Esophagus mucosa (tissue), 1 donor: ENCODE data around the gene PVR. TPM values are rescaled to one million over a fixed set of nuclear protein-coding genes. Genes with fewer than 3 reads are reported as not detected.
A peak's percentile ranks its signal among the peaks of the same experiment; 100 is the strongest.
"Not testable (repeated sequence)": the region's sequence is repeated elsewhere in the genome, so short reads cannot be mapped to it uniquely, and the experiment has no call there.

ENCODE experiments used
- ATAC-seq: fragments of 200-7000 bp; cut with Tn5 transposase; one replicate; pipeline ENCODE4 v1.9.1; 2020
- total RNA-seq: library from RNA; stranded (reverse); gene quantifications from one replicate; pipeline ENCODE4 v1.2.4, GENCODE V29; 2023
- donor health status: DM: yes; HTN: yes; CAD: no.

Gene PVR
- total RNA-seq, 1 donor from 2014 or later, result 11.8 TPM

- ATAC-seq, result no peak
These were observed 1.8 kb downstream of the PVR start for GRCh38 chr19:44645407-44646048.

DNA sequence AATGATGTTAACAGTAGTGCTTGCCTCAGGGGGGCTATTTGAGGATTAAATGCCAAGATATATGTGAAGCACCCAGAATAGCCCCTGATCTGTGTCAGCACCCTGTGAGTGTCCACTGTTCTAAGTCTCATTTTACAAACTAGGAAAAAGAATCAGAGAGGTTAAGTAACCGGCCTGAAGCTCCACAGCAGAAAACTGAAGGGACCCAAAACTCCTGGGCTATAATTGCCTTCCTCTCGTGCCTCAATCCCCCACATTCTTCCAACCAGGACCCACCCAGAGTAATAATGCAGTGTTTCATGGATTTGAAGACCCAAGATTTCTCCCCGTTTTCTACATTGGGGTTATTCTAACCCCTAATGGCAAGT lies 2.3 kb downstream of the PVR start:
- no peak for ATAC-seq

- ATAC-seq, result no peak
These were observed 3.4 kb downstream of the PVR start for GRCh38 chr19:44647144-44647543.

DNA sequence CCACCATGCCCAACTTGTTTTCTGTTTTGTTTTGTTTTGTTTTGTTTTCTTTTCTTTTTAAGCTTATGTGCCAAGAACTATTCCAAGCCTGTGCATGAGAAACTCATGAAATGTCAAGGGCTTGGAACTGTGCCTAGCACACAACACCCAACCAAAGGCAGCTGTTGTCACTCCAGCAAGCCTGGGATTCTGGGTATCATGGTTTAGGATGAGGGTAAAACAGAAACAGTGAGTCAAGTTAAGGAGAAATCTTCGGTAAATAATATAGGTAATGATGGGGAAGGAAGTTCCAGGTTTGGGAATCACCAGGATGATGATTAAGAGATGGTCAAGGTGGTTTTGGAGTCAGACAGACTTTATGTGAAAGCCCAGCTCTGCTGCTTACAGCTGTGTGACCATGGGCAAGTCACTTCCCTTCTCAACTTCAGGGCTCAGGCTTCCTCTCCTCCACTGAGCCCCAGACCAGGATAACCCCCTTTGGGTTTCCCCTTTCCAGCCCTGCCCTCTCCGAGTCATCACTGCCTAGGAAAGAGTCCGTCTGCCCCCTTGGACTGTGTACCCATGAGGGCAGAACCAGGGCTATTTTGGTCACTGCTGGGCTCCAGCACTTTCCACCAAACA lies 5.0 kb downstream of the PVR start:
- ATAC-seq, result no peak

- no peak for ATAC-seq
These were observed 6.0 kb downstream of the PVR start for GRCh38 chr19:44649578-44650145.

DNA sequence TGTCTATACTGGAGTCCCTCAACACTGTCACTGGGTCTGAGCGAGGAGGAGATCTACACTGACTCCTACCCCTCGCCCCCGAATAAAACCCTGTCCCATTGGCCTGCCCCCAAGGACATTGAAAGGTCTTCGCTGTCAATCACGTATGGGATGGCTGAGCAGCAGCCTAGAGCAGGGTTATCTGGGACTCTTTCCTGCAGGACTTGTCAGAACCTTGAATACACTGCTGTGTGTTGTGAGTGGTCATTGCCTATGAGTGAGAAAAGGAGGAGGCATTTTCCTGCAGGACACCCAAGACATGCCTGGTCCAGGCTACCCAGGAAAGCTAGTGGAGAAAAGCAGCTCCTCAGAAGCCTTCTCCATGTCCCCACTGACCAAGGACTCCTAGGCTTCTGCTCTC lies 9.6 kb downstream of the PVR start:
- no peak for ATAC-seq

DNA sequence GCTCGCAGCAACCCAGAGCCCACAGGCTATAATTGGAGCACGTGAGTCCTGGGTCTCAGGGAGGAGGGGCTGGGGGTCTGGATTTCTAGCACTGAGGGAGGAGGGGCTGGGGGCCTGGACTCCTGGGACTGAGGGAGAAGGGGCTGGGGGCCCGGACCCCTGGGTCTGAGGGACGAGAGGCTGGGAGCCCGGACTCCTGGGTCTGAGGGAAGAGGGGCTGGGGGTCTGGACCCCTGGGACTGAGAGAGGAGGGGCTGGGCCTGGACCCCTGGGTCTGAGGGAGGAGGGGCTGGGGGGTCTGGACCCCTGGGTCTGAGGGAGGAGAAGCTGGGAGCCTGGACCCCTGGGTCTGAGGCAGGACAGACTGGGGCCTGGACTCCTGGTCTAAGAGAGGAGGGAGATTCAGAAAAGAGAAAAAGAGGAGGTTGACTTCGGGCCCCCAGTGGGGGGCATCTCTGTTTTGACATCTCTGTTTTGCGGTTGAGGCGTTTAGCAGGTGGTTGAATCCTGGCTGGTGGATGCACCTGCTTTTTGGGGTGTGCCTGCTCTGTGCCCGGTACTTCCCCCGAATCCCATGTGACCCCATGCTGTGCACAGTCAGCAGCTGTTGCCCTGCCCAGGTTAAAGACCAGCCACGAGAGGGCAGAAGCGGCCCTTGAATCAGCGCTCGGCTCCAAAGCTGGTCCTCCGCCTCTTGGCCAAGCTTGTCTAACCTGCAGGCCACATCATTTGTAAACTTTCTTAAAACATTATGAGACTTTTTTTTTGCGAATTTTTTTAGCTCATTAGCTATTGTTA lies 10.5 kb downstream of the PVR start:
- ATAC-seq, result peak; percentile 96

- ATAC-seq, result peak; percentile 34
These were observed 13.7 kb downstream of the PVR start for GRCh38 chr19:44657211-44657921.

- no peak for ATAC-seq
These were observed 14.5 kb downstream of the PVR start for GRCh38 chr19:44658069-44658733.

GRCh38 chr19:44660081-44660480 lies 16.4 kb downstream of the PVR start:
- ATAC-seq, result peak; percentile 69

GRCh38 chr19:44661205-44661604 lies 17.5 kb downstream of the PVR start:
- no peak for ATAC-seq

- no peak for ATAC-seq
These were observed 18.2 kb downstream of the PVR start for GRCh38 chr19:44661904-44662303.

- ATAC-seq, result no peak
These were observed 19.1 kb downstream of the PVR start for GRCh38 chr19:44662691-44663385.

DNA sequence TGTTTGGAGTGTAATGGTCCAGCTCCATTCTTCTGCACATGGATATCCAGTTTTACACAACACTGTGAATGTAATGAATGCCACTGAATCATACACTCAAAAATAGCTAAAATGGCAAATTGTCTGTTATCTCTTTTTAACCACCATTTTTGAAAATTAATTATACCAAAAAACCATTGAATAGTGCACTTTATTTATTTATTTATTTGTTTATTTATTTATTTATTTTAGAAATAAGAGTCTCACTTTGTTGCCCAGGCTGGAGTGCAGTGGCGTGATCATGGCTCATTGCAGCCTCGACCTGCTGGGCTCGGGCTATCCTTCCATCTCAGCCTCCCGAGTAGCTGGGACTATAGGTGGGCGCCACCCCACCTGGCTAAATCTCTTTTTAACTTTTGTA lies 20.3 kb downstream of the PVR start:
- ATAC-seq, result no peak

GRCh38 chr19:44664976-44665375 lies 21.3 kb downstream of the PVR start:
- no peak for ATAC-seq

DNA sequence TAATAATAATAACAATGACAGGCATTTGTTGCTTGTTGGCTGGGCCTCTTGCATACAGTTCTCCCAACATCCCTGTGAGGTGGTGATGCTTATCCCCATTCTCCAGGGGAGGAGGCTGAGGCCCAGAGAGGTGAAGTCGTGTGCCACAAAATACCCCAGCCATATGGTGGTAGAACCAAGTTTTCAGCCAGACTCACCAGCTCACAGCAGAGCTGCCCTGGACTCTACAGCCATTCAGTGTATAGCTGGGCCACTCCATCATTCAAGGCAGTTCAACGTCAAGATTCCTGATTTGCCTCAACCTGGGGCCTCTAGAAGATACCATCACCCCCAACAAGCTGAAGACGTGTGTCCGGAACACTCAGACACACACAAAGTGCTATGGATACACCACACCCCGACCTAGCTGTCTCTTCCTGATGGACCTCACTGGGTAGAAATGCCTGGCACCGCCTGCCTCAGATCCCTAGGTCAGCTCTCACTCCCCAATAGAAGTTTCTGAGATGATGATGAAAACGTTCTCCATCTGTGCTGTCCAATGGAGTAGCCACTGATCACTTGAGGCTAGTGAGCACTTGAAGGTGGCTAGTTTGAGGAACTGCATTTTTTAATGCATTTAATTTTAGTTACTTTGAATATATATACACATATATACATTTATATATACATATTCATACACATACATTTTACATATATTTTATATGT lies 23.3 kb downstream of the PVR start:
- no peak for ATAC-seq

DNA sequence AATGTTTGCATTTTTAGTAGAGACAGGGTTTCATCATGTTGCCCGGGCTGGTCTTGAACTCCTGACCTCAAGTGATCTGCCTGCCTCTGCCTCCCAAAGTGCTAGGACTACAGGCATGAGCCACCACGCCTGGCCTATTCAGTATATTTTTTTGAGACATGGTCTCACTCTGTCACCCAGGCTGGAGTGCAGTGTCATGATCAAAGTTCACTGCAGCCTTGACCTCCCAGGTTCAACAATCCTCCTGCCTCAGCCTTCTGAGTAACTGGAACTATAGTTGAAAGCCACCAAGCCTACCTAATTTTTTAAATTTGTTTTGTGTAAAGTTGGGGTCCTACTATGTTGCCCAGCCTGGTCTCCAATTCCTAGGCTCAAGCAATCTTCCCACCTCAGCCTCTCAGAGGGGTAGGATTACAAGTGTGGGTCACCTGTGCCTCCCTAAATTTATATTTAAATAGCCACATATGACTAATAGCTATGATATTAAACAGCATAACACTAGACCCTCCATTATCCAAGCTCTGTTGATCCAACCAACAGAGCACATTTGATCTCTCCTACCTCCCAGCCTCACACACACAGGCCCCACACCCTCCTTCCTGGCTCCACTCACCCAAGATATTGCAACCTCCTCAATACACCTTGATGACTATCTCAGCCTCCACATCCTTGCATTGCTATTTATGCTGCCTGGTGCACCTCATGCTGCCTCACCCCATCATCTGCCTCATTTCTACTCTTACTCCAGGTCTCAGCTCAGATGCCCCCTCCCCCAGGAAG lies 25.5 kb downstream of the PVR start:
- no peak for ATAC-seq

- ATAC-seq, result not testable (repeated sequence)
These were observed 26.3 kb downstream of the PVR start for GRCh38 chr19:44670027-44670426.

DNA sequence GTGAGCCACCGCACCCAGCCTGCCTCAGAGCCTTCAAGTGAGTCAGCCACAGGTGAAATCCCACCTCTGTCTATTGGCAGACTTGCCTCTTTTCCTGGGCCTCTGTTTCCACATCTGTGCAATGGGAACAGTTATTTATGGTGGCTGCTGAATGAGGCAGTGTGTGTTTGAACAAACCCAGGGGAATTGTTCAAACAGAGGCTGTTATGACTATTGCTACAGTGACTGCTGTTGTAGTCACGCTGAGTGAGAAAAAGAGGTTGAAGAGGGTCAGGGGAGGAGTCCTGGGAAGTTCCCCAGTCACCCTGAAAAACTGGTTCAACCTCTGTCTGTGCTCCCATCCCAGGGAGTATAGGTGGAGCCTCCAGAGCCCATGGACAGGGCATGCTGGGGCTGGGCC lies 27.7 kb downstream of the PVR start, which contains the start of gene CEACAM19:
CEACAM19 (plus strand) TSS at position 83 of the 400 bp plus-strand sequence. CDS start 450 bp downstream, outside the sequence.
- ATAC-seq, result peak; percentile 96

GRCh38 chr19:44672226-44672625 lies 28.5 kb downstream of the PVR start:
- ATAC-seq, result no peak
